NB4 (cell line): Measurements from ENCODE around the gene CCDC91.

Source experiments
- POLR2A ChIP-seq: IDR thresholded peaks from 2 replicates; pipeline ENCODE4 v1.6.1; 2011; ENCODE audit warnings: mild to moderate bottlenecking; ENCODE audit not compliant: insufficient read length; ENCODE audit errors: extremely low read depth
- TF ChIP-seq, protein P1 (sequence below): IDR thresholded peaks from one replicate; pipeline ENCODE4 v1.5.1; 2012; ENCODE audit warnings: low read depth, low read length

DNA sequence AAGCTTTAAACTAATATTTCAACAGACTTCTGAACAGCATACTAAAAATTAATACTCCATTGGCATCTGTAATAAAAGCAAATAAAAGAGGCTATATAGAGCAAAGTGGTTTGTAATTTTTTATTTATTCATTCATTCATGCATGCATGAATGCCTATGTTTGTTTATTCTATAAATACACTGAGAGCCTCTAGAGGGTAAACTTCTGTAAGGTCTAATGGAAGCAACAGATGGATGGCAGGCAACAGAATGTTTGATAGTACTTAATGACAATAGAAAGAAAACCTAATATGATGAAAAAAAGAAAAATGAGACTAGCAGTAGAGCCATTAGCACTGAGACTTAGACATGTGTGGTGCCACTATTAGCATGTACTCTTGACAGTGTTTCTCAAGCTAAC, 253.1 kb downstream of the CCDC91 start:
- TF ChIP-seq, protein P1, sequence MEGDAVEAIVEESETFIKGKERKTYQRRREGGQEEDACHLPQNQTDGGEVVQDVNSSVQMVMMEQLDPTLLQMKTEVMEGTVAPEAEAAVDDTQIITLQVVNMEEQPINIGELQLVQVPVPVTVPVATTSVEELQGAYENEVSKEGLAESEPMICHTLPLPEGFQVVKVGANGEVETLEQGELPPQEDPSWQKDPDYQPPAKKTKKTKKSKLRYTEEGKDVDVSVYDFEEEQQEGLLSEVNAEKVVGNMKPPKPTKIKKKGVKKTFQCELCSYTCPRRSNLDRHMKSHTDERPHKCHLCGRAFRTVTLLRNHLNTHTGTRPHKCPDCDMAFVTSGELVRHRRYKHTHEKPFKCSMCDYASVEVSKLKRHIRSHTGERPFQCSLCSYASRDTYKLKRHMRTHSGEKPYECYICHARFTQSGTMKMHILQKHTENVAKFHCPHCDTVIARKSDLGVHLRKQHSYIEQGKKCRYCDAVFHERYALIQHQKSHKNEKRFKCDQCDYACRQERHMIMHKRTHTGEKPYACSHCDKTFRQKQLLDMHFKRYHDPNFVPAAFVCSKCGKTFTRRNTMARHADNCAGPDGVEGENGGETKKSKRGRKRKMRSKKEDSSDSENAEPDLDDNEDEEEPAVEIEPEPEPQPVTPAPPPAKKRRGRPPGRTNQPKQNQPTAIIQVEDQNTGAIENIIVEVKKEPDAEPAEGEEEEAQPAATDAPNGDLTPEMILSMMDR, result no peak
- TF ChIP-seq POLR2A, result no peak
